Measurements from ENCODE around the gene ACVRL1.

Gene ACVRL1

DNA sequence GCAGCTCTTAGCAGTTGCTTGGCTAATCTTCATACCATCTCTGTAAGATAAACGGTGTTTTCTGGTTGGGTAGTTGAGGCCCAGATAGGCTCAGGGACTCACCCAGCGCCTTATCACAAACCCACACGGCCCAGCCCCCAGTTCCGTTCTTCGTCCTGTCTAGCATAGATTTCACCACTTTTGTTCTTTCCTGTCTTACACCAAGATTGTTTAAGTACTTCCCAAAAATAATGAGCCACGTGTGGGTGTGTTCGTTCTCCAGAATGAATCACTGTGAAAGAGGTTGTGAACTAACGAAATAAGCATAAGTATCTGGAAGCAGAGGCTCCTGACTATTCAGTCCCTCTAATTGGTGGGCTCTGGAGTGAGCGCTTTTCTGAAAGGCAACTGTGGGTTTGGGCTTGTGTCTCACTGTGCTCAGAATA is 65.6 kb downstream of the ACVRL1 start:
- ChIA-PET POLR2A (no interaction called here), CTCF (interaction anchor here (3.7 kb wide), 1 partner anchor 12 kb away, joined by 28 read pairs; no protein-coding TSS in a partner anchor)
- no peak for DNase-seq (ENCODE audit: extremely low spot score)
- TF ChIP-seq ELF4 (IDR thresholded peaks at IDR 0.05) (no peak), FOXM1 (IDR thresholded peaks at IDR 0.05; ENCODE audit: borderline replicate concordance) (no peak), FOXK2 (IDR thresholded peaks at IDR 0.05) (no peak), L3MBTL2 (conservative IDR thresholded peaks at IDR 0.05) (no peak), LEF1 (IDR thresholded peaks at IDR 0.05; ENCODE audit: borderline replicate concordance) (no peak), FOXA1 (IDR thresholded peaks at IDR 0.05) (no peak), SUZ12 (IDR thresholded peaks at IDR 0.05) (no peak), BHLHE40 (IDR thresholded peaks at IDR 0.05; ENCODE audit: borderline replicate concordance) (no peak)

All from HEK293T (cell line).